Measurements from ENCODE around the gene SPOCK1.

The SPOCK1 gene

GRCh38 chr5:137442660-137443059 lies 56.5 kb downstream of the SPOCK1 start:
- no peak for DNase-seq

- peak; percentile 1 for DNase-seq
Observed at GRCh38 chr5:137441476-137441875, 57.6 kb downstream of the SPOCK1 start.

GRCh38 chr5:137440795-137441194 lies 58.3 kb downstream of the SPOCK1 start:
- no peak for DNase-seq

- no peak for DNase-seq
Observed at GRCh38 chr5:137439645-137440044, 59.5 kb downstream of the SPOCK1 start.

GRCh38 chr5:137438932-137439331 lies 60.2 kb downstream of the SPOCK1 start:
- DNase-seq = no peak

GRCh38 chr5:137437774-137438173 lies 61.4 kb downstream of the SPOCK1 start:
- no peak for DNase-seq

GRCh38 chr5:137433539-137433938 lies 65.6 kb downstream of the SPOCK1 start:
- no peak for DNase-seq

GRCh38 chr5:137432376-137432775 lies 66.8 kb downstream of the SPOCK1 start:
- DNase-seq = no peak

- no peak for DNase-seq
Observed at GRCh38 chr5:137431051-137431450, 68.1 kb downstream of the SPOCK1 start.

- DNase-seq = no peak
Observed at GRCh38 chr5:137415231-137415681, 83.9 kb downstream of the SPOCK1 start.

GRCh38 chr5:137414112-137414755 lies 84.9 kb downstream of the SPOCK1 start:
- DNase-seq = no peak

GRCh38 chr5:137412136-137412535 lies 87.0 kb downstream of the SPOCK1 start:
- no peak for DNase-seq

- DNase-seq = no peak
Observed at GRCh38 chr5:137410234-137411010, 88.7 kb downstream of the SPOCK1 start.

- no peak for DNase-seq
Observed at GRCh38 chr5:137409736-137410135, 89.4 kb downstream of the SPOCK1 start.

- no peak for DNase-seq
Observed at GRCh38 chr5:137407090-137407489, 92.0 kb downstream of the SPOCK1 start.

- DNase-seq = no peak
Observed at GRCh38 chr5:137405393-137405792, 93.7 kb downstream of the SPOCK1 start.

GRCh38 chr5:137403869-137404268 lies 95.3 kb downstream of the SPOCK1 start:
- DNase-seq = no peak

- DNase-seq = no peak
Observed at GRCh38 chr5:137402436-137403187, 96.5 kb downstream of the SPOCK1 start.

GRCh38 chr5:137401946-137402345 lies 97.2 kb downstream of the SPOCK1 start:
- DNase-seq = no peak

- DNase-seq = no peak
Observed at GRCh38 chr5:137400571-137400970, 98.6 kb downstream of the SPOCK1 start.

GRCh38 chr5:137399911-137400310 lies 99.2 kb downstream of the SPOCK1 start:
- no peak for DNase-seq

GRCh38 chr5:137398751-137399150 lies 100.4 kb downstream of the SPOCK1 start:
- DNase-seq = no peak

- no peak for DNase-seq
Observed at GRCh38 chr5:137398154-137398553, 101.0 kb downstream of the SPOCK1 start.
